Lower leg skin (tissue), 3 donors: ENCODE data around the gene NUP188.

ENCODE experiments used
- POLR2A ChIP-seq, 2 donors: fragments of 450-650 bp; IDR thresholded peaks; one replicate each; pipeline ENCODE4 v1.6.1; 2016 to 2017; ENCODE audit warnings: antibody characterized with exemption in 2 of 2, mild to moderate bottlenecking in 1 of 2, moderate library complexity in 1 of 2
- TF ChIP-seq, protein P1 (sequence below), 3 donors: fragments of 450-650 bp; IDR thresholded peaks; one replicate each; pipeline ENCODE4 v1.5.1; 2016; ENCODE audit warnings: antibody characterized with exemption in 3 of 3, mild to moderate bottlenecking in 3 of 3, moderate library complexity in 2 of 3

DNA sequence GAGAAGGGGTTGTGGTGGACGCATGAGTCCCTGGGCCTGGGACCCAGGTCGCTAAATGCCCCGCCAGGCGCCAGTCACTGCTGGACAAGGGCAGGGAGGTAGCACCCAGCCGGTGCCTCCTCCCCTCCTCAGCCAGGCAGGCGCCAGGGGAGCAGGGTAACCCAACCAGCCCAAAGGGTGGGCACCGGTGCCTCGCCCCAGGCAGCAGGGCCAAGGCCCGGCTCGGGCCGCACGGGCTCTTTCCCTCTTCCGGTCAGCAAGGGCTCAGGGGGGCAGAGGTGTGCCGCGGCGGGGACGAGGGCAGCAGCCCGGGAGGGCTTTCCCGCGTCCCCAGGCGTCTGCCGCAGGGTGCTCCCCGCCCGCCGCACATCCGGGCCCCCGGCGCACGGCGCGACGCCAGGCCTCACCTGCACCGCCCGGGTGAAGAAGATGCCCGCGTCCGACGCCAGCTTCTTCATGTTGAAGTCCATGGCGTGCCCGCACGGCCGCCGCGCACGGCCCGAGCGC lies 80.2 kb downstream of the NUP188 start:
- TF ChIP-seq, protein P1, sequence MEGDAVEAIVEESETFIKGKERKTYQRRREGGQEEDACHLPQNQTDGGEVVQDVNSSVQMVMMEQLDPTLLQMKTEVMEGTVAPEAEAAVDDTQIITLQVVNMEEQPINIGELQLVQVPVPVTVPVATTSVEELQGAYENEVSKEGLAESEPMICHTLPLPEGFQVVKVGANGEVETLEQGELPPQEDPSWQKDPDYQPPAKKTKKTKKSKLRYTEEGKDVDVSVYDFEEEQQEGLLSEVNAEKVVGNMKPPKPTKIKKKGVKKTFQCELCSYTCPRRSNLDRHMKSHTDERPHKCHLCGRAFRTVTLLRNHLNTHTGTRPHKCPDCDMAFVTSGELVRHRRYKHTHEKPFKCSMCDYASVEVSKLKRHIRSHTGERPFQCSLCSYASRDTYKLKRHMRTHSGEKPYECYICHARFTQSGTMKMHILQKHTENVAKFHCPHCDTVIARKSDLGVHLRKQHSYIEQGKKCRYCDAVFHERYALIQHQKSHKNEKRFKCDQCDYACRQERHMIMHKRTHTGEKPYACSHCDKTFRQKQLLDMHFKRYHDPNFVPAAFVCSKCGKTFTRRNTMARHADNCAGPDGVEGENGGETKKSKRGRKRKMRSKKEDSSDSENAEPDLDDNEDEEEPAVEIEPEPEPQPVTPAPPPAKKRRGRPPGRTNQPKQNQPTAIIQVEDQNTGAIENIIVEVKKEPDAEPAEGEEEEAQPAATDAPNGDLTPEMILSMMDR (IDR thresholded peaks at IDR 0.05), result no peak
- no peak for TF ChIP-seq POLR2A (IDR thresholded peaks at IDR 0.05)
